ENCODE measurements around the gene IL17C.
A peak's percentile ranks its signal among the peaks of the same experiment; 100 is the strongest.
"Not testable (repeated sequence)": the region's sequence is repeated elsewhere in the genome, so short reads cannot be mapped to it uniquely, and the experiment has no call there.

The IL17C gene

DNA sequence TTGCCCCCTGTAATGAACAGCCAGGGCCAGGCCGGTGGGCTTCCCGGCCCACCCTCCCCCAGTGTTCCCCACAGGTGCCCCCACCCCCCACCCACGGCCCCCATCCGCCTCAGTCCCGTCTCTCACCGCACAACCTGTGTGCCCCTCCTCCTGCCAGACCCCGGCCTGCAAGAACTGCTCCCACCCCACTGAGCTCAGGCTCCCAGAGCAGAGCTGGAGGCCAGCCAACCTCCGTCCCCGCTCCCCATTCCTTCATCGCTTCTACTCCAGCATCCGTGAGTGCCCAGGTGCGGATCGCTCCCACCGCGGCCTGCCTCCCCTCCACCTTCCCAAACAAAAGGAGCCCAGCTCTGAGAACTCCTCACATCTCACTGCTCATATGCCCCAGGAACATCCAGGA, 20.3 kb downstream of the IL17C start:
- no peak for DNase-seq (ENCODE audit: low read depth)

DNA sequence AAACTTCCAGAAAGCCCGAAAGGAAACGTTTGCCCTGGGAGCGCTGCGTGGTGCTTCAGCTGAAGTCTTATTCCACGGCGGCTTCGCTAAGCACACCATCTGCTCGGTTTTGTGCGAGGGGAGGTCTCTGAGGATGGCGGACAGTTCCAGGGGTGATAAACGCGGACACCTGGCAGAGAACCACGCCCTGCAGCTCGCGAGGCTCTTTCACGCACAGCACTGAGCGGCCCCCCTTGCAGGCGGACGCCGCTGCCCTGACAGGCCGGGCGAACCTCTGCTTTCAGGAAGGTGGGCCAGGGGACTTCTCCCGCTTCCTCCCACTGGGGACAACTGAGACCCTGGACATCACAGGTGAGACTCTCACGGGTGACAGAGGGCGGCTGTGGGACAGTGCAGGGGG, 20.8 kb downstream of the IL17C start:
- no peak for DNase-seq (ENCODE audit: low read depth)

DNA sequence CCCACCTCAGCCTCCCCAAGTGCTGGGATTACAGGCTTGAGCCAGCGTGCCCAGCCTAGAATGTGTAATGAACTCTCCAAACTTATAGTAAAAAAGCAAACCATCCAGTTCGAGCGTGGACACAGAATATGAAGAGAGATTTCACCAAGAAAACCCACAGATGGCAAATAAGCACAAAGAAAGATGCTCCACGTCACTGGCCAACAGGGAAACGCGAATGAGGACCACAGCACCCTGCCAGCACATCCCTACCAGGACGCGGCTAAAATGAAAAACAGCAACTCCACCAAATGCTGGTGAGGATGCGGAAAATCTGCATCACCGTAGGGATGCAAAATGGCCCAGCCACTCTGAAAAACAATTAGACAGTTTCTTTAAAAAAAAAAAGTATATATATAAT, 23.1 kb downstream of the IL17C start:
- DNase-seq (ENCODE audit: low read depth) = no peak

DNA sequence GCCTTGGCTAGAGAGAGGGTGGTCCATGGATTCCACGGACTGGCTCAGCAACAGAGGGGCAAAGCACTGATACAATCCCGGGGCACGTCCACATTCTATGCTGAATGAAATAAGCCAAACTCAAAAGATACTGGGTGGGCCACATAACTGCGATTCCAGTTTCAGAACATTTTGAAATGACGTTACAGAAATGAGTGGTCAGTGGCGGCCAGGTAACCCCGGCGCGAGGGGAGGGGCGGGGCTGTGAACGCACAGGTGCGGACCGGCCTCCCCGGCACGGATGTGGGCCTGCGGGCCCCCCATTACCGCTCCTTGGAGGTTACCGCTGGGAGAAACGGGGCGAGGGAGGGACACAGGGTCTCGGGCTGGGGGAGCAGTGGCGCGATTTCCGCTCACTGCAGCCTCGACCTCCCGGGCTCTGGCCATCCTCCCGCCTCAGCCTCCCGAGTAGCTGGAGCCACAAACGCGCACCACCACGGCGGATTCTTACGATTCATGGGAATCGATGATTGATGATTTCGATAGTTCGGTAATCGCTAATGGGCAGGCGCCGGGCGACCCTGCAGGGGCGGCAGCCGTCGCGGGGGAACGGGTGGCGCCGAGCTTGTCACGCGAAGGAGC, 24.0 kb downstream of the IL17C start:
- no peak for DNase-seq (ENCODE audit: low read depth)

DNA sequence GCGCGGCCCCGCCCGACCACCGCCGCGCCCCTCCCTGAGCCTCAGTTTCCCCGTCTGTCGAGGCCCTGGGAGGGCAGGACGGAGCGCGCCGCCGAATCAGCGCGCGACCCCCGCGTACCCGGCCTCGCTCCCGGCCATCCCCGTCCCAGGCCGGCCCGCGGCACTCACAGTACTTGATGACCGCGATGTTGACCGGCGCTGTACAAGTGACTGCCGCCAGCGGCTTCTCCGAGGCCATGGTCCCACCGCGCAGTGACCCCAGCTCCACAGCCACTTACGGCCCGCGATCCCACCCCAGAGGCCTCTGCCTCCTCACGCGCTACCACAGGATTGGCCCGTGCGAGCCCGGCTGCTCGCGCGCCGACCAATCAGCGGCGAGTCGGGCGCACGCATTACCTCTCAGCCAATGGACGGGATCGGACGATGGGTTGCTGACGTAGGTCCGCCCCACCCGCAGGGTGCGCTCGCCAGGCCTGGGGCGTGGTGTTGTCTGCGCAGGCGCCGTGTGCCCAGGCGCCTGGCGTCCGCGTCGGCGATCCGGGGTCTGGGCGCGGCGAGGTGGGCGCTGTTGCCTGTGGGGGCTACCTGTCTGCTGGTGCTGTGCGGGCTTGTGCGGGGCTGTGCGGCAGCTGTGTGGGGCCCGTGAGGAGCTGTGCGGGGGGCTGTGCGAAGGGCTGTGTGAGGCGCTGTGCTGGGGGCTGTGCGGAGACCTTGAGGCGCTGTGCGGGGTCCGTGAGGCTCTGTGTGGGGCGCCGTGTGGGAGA, 24.7 kb downstream of the IL17C start, which contains the start of gene MVD:
Gene MVD (minus strand): TSS at position 249 of the 764 bp plus-strand sequence. CDS start 11 bp downstream, at position 238.
- peak; percentile 87 for DNase-seq (ENCODE audit: low read depth)

DNA sequence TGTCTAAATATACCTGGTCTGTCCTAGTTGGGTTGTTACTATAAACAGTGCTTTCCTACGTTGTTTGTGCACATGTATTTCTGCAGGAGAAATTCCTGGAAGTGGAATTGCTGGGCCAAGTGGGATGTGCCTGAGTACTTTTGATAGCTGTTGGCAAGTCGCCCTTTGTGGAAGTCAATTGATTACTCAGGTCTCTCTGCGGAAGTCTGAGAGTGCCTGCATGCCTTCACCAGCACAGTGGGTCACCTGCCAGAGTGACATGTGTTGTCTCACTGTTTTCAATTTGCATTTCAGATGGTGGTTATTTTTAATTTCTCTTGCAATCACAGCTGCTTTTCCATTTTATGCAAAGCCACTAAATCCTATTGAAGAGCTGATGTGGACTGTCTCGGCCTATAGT, 26.8 kb downstream of the IL17C start:
- no peak for DNase-seq (ENCODE audit: low read depth)

DNA sequence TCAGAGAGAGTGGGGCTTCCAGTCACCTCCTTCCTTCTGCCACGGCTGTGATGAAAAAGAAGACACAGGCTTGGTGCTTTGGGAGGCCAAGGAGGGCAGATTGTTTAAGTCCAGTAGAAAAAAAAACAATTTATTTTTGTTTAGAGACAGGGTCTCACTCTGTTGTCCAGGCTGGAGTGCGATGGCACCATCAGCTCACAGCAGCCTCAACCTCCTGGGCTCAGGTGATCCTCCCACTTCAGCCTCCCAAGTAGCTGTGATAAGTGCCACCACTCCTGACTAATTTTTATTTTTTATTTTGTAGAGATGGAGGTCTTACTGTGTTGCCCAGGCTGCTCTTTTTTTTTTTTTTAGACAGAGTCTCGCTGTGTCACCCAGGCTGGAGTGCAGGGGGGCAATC, 27.2 kb downstream of the IL17C start:
- DNase-seq (ENCODE audit: low read depth) = no peak

DNA sequence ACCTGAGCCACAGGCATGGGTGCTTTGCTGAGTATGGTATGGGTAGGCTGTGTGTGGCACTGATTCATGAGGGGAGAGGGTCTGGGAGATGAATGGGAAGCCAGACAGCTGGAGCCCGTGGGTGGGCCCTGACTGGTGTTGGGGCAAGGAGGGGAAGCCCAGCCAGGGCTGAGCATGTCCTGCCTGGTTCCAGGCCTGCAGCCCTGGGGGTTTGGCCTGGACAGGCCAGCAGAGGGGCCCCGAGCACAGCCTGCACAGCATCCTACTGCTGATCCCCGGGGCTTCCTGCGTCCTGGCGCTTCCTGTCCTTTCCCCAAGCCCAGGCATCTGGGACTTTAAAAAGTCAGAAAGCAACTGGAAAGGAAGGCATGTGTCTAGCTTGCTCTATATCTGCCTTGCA, 29.1 kb downstream of the IL17C start:
- no peak for DNase-seq (ENCODE audit: low read depth)

DNA sequence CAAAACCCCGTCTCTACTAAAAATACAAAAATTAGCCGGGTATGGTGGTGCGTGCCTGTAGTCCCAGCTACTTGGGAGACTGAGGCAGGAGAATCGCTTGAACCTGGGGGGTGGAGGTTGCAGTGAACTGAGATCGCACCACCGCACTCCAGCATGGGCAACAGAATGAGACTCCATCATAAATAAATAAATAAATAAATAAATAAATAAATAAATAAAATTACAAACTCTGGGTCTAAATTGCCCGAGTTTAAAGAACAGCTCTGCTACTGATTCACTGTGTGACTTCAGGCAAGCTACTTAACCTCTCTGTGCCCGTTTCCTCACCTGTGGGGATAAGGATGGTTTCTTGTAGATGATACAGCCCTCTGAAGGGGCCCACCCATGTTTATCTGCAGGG, 31.1 kb downstream of the IL17C start:
- not testable (repeated sequence) for DNase-seq (ENCODE audit: low read depth)

DNA sequence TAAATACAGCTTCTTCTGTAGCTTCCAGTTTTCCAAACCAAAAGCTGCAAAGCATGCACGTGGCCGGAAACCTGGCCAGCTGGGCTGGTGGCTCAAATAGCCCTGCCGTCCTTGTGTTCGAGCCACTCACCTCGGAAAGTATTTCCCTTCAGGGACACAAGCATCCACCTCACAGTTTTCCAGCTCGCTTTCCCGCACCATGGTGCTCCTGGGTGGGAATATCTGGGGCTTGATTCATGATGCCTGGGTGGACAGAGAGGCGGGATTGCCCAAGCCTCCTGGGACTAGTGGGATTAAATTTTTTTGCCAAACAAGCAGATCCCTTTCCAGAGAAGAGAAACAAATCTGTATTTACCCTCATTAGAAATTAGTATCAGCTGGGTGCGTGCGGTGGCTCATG, 31.6 kb downstream of the IL17C start:
- DNase-seq (ENCODE audit: low read depth) = no peak

DNA sequence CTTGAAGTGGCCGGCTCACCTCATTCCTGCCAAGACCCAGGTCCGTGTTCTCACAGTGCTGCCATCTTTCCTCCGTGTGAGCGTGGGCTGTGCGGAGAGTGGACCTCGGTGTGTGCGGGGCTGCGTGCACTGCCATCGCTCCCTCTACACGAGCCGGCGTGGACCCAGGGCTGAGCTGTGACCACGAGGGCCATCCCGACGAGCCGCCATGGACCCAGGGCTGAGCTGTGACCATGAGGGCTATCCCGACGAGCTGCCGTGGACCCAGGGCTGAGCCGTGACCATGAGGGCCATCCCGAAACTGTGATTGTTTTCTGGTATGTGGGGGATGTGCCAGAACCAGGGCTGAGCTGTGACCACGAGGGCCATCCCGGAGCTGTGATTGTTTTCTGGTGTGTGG, 33.4 kb downstream of the IL17C start:
- no peak for DNase-seq (ENCODE audit: low read depth)

DNA sequence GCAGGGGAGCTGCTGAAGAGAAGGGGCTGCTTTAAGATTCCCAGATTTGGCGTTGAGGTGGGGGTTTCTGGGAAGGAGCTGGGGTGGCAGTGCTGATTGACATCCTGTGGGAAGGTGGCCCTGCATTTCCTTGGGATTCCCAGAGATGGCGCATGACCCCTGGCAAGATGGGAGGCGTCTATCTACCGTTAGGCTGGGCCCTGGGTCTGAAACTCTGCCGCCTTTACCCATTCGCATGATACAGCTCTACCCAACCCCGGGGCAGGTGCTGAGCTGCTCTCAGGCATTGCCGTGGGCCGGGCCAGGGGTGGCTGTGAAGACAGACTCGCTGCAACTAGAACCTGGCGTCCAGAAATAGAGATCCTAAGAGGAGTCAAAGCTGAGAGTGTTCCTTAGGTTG, 34.4 kb downstream of the IL17C start:
- DNase-seq (ENCODE audit: low read depth) = no peak

DNA sequence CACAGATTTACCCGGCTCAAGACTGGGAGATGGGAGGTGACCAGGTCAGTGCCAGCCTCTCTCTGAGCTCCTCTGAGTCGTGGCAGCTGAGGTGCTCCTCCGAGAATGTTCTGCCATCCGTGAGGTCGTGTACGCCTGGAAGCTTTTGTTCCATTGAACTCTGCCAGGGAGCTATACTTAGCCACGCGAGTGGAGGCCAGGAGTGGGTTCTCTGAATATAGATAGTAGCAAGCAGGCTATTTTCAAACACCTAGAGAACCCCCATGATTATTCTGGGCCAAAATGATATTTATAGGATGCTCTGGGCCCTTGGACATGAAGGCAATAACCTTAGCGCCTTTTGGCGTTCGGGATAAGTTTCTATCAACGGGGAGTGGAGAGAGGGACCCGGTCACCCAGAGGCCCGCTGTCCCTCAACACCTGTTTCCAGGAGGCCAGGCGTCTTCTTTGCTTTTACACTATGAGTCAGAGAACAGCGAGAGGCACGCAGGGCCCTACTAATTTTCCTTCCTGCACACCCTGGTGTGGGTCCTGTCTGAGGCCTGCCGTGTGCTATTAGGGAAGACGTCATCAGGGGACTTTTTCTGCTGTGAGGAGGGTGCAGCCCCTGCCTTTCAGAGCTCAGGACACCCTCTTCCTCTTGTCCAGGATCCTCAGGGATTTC, 35.5 kb downstream of the IL17C start:
- DNase-seq (ENCODE audit: low read depth) = no peak

DNA sequence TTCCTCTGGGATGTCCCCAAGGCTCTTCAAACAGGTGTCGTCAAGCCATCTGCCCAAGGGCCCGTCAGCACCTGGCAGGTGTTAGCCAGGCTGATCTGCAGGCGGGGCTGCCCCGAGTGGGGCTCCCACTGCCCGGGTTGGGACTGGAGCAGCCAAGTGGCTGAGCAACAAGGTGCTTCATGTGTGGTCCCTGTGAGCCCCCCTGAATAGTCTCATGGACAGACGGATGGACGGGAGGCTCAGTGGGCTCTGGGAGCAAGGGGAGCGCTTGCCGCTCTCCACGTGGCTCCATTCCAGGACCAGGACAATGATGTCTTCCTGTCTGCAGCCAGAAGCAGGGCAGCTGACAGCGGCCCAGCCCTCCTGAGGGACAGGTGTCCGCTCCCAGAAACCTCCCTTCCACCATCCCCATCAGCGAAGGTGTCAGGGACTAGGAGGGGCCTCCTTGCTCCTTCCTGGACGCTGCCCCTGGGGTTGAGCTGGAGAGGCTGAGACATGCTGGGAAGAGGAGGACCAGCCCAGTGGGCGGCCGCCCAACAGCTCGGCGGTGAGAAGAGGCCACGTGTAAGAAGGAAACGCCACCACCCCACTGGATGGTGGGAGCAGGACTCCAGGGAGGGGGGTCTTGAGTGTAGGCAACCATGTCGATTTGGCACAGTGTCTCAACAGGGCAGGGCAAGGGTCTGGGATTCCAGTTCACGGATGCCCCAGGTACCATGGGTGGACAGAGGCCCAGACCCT, 38.3 kb downstream of the IL17C start:
- no peak for DNase-seq (ENCODE audit: low read depth)

DNA sequence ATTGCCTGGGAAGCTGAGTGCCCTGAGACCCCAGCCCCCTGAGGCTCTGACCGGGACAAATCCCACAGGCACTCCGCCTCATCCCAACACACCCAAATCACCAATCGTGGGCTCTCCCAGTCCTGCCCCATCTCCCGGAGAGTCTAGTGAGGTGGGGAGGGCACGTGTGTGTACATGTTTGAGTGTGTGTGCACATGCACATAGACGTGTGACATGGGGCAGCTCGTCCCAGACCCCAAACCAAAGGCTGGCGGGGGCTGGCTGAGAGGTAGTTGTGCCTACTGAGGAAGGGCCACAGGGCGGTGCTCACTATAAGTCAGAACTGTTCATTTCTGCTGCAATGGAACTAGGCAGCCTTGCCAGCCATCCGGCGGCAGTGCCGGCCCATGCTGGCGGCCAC, 39.3 kb downstream of the IL17C start:
- no peak for DNase-seq (ENCODE audit: low read depth)

DNA sequence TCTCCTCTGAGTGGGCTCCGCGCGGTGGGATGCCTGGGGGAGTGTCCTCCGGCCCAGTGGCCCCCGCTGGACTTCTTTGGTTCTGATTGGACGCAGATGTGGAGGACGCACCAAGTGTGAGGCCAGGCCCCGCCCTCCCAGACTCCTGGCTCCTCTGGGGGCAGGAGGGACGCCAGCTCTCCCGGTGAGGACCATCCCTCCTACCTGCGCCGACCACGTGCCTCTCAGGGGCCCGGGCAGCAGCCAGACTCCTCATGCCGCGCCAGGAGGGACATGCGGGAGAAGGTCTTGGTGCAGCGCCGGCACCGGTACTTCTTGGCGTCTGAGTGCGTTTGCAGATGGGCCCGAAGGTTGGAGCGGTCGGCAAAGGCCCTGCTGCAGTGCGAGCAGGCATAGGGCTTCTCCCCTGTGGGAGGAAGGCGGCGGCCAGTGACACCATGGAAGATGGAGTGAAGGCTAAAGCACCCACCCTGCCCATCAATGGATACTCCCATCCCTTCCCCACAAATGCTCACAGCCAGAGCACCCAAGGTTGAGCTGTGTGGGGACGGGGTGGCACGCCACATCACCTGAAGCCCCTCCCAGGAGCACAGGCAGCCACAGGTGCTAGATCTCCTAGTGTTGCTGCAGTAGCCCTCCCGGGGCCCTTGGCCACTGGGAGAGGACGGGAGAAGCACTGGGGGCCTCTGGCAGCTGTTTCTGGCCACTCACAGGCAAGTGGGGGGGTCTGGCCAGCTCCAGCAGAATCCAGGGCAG, 40.0 kb downstream of the IL17C start:
- no peak for DNase-seq (ENCODE audit: low read depth)

DNA sequence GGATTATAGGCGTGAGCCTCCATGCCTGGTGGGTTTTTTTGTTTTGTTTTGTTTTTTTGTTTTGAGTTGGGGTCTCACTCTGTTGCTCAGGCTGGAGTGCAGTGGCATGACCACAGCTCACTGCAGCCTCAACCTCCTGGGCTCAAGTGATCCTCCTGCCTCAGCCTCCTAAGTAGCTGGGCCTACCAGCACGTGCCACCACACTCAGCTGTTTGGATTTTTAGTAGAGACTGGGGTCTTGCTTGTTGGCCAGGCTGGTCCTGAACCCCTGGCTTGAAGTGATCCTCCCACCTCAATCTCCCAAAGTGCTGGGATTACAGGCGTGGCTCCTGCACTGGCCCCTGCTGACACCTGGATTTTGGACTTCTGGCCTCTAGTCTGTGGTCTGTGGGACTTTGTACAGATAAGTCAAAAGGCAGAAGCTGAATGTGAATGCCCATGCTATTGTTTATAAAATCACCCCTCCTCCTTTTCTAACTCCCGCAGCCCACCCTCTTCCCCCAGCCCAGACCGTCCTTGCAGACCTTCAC, 42.2 kb downstream of the IL17C start:
- DNase-seq (ENCODE audit: low read depth) = no peak

DNA sequence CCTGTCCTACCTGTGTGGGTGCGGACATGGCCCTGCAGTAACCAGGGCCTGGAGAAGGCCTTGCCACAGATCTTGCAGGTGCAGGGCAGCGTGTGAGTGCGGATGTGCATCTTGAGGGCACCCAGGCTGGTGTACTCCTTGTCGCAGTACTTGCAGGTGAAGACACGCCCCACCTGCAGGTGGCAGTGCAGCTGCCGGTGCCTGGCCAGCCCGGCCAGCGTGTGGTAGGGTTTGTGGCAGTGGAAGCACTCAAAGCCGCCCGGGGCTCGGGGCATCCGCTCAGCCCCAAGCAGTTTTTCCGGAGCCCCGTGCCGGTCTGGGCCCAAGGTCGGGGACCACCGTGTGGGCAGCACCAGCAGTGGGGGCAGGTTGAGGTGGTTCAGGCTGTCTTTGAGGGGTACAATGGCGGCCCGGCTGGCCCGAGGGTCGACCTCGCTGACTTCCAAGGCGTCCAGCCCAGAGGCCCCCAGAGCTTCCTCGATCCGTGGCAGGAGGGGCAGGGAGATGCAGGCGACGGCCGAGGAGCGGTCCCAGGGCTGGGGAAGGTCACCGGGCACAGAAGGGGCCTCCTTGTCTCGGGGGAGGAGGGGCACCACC, 42.8 kb downstream of the IL17C start:
- no peak for DNase-seq (ENCODE audit: low read depth)

DNA sequence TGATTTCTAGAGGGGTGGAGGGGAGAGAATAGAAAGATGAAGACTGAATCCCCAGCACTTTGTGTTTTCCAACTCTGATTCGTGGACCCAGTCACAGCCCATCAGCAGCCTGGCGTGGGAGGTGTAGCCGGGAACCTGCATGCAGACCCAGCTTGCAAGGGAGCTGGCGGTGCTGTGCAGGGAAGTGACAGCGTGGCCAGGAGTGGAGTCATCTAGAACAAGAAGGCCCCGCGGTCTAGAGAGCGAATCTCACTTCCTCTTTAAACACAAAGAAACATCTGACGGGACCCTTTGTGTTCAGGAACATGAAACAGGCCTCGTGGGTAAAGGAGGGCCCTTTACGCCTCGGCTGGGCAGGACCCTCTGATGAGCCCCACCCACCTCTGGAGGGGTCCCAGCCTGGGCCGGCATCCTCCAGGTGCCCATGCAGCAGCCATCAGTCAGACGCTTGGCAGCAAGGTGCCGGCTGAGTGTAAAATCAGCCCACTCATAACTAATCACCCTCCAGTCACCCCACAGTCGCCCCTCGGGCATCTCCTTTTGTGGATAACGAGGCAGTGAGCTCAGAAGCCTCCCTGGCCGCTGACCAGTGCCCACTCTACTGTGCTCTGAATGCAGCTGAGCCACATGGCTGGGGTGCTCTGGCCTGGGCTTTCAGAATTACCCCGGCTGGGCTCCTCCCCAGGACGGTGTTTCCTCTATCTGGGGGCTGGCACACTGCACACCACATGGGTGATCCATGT, 43.5 kb downstream of the IL17C start:
- no peak for DNase-seq (ENCODE audit: low read depth)

DNA sequence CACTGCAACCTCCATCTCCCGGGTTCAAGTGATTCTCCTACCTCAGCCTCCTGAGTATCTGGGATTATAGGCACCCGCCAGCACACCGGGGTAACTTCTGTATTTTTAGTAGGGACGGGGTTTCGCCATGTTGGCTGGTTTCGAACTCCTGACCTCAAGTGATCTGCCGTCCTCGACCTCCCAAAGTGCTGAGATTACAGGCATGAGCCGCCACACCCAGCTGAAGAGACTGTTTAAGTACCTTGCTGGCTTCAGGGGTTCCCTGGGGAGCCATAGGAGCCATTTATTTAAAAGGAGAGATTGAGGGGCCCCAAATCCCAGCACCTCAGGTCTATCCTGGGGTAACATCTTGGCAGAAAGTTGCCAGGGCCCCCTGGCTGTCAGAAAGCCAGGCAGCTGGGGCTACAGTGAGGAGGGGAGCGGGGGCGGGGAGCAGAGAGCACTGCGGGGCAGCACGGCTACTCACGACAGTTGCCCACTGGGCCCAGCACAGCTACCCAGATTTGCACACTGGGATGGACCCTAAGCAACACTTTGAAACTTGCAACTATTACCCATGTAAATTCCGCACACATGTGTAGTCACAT, 46.3 kb downstream of the IL17C start:
- no peak for DNase-seq (ENCODE audit: low read depth)

Data from non-pigmented ciliary epithelial cell (primary cell).